ENCODE results near the gene ZMYND11.

Gene ZMYND11

DNA sequence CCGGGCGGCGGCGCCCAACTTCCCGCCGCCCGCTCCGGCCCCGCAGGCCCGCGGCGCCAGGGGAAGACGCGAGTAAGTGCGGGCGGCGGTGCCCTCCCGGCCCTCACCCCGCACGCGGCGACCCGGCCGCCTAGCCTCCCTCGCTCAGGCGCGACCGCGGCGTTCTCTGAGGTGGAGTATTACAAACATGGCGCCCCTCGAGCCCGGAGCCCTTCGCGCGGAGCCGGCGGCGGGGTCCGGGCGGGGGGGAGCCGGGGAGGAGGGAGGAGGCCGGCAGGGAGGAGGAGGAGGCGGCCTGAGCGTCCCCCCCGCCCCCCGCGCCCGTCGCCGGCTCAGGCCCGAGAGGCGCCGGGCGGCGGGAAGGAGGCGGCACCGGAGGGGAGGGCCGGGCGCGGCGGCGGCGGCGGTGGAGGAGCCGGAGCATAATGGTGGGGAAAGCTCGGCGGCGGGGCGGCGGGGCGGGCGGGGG is at the start of gene ZMYND11:
ZMYND11 (plus strand) TSS at position 324 of the 469 bp plus-strand sequence. CDS start 44,558 bp downstream, outside the sequence.
- no peaks in the 10 kb centered on the region for H3K27me3 ChIP-seq (replicated peaks; ENCODE audit: control insufficient read depth, insufficient read depth, low read length)
- DNase-seq (ENCODE audit: extremely low read depth, insufficient read length): peak; percentile 80
- H3K4me3 ChIP-seq (replicated peaks; ENCODE audit: low read depth, low read length): peak within 1 kb of the TSS; percentile 85
- TF ChIP-seq, protein P1, sequence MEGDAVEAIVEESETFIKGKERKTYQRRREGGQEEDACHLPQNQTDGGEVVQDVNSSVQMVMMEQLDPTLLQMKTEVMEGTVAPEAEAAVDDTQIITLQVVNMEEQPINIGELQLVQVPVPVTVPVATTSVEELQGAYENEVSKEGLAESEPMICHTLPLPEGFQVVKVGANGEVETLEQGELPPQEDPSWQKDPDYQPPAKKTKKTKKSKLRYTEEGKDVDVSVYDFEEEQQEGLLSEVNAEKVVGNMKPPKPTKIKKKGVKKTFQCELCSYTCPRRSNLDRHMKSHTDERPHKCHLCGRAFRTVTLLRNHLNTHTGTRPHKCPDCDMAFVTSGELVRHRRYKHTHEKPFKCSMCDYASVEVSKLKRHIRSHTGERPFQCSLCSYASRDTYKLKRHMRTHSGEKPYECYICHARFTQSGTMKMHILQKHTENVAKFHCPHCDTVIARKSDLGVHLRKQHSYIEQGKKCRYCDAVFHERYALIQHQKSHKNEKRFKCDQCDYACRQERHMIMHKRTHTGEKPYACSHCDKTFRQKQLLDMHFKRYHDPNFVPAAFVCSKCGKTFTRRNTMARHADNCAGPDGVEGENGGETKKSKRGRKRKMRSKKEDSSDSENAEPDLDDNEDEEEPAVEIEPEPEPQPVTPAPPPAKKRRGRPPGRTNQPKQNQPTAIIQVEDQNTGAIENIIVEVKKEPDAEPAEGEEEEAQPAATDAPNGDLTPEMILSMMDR (IDR thresholded peaks at IDR 0.05; ENCODE audit: insufficient read depth, low read length, poor library complexity, severe bottlenecking): no peak
- H3K36me3 ChIP-seq (ENCODE audit: control insufficient read depth, insufficient read depth, low read length): no peaks in the 10 kb centered on the region

DNA sequence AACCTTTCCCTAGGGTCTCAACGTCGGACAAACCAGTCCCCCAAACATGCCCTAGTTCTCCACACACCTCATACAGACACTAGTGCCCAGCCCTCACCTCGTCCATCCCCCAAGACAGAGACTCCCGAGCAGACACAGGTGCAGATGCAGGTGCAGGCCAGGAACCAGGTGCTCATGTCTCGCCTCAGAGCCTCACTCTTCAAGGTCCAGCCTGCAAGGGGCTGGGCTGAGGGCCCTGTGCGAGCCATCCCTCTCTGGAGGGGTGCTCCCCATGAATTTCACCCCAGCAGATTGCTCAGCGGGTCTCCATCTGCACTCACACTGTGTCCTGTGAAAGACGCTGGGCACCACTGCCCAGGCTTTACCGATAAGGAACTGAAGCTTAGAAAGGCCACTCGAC is 49.2 kb upstream of the ZMYND11 start:
- Histone ChIP-seq H3K27me3 (replicated peaks; ENCODE audit: control insufficient read depth, insufficient read depth, low read length) (no peaks in the 10 kb centered on the region), H3K4me3 (replicated peaks; ENCODE audit: low read depth, low read length) (no peak overlapping the region), H3K36me3 (ENCODE audit: control insufficient read depth, insufficient read depth, low read length) (no peaks in the 10 kb centered on the region)
- TF ChIP-seq, protein P1 (IDR thresholded peaks at IDR 0.05; ENCODE audit: insufficient read depth, low read length, poor library complexity, severe bottlenecking): no peak
- no peak for DNase-seq (ENCODE audit: extremely low read depth, insufficient read length)

DNA sequence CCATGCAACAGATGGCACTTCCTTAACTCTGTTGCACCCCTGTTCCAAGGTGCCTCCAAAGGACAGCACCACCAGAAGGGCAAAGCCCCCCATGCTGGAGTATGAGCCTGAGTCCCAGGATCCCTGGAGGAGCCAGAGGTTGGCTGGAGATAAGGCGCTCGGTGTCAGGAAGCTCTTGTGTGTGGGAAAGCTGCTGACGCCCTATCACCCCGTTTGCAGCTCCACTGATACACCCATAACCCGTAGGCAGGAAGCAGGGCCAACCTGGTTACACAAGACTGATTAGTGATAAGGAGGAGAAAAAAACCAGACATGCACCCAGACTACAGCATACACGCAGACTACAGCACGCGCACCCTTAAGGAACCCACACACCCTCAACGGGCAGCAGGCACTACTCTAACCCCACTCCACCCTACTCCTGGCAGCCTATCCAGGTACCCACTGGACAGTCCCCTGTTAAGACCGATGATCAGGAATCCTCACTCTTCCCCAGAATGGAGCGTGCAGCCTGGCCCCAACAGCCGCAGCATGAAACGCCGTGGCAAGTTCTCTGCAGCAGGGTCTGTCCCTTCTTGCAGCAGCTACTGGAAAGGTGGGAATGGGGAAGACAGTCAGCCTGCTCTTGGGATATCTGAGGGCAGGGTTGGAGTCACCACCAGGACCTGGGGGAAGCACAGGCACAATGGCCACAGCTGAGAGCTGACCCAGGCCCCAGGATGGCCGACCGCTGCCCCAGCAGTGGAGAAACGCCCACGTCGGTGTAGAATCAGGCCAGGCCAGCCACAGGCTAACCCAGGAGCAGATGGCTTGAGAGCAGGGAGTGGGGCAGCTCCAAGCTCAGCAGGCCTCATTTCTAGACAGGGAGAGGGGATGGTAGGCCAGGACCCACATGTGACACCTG is 47.8 kb upstream of the ZMYND11 start:
- Histone ChIP-seq H3K27me3 (replicated peaks; ENCODE audit: control insufficient read depth, insufficient read depth, low read length) (no peaks in the 10 kb centered on the region), H3K36me3 (ENCODE audit: control insufficient read depth, insufficient read depth, low read length) (no peaks in the 10 kb centered on the region), H3K4me3 (replicated peaks; ENCODE audit: low read depth, low read length) (no peak overlapping the region)
- TF ChIP-seq, protein P1 (IDR thresholded peaks at IDR 0.05; ENCODE audit: insufficient read depth, low read length, poor library complexity, severe bottlenecking): no peak
- DNase-seq (ENCODE audit: extremely low read depth, insufficient read length): no peak

GRCh38 chr10:88253-88652 is 47.0 kb upstream of the ZMYND11 start:
- Histone ChIP-seq H3K36me3 (ENCODE audit: control insufficient read depth, insufficient read depth, low read length) (no peaks in the 10 kb centered on the region), H3K27me3 (replicated peaks; ENCODE audit: control insufficient read depth, insufficient read depth, low read length) (no peaks in the 10 kb centered on the region), H3K4me3 (replicated peaks; ENCODE audit: low read depth, low read length) (no peak overlapping the region)
- DNase-seq (ENCODE audit: extremely low read depth, insufficient read length): no peak
- TF ChIP-seq, protein P1 (IDR thresholded peaks at IDR 0.05; ENCODE audit: insufficient read depth, low read length, poor library complexity, severe bottlenecking): no peak

- no peak for DNase-seq (ENCODE audit: extremely low read depth, insufficient read length)
- TF ChIP-seq, protein P1 (IDR thresholded peaks at IDR 0.05; ENCODE audit: insufficient read depth, low read length, poor library complexity, severe bottlenecking): no peak
- no peak overlapping the region for H3K4me3 ChIP-seq (replicated peaks; ENCODE audit: low read depth, low read length)
- H3K27me3 ChIP-seq (replicated peaks; ENCODE audit: control insufficient read depth, insufficient read depth, low read length): no peaks in the 10 kb centered on the region
- H3K36me3 ChIP-seq (ENCODE audit: control insufficient read depth, insufficient read depth, low read length): no peaks in the 10 kb centered on the region
These were observed 46.0 kb upstream of the ZMYND11 start for GRCh38 chr10:89248-89647.

Data from GM06990 (cell line).